Middle frontal gyrus (tissue), 1 donor: ENCODE data around the gene FKRP.

Source experiments
- DNase-seq: peaks from one replicate; pipeline ENCODE4 v3.0.0-alpha.2; 2015; ENCODE audit warnings: low spot score; ENCODE audit errors: extremely low spot score

FKRP gene

GRCh38 chr19:46718934-46719622 lies 26.8 kb upstream of the FKRP start:
- no peak for DNase-seq

DNA sequence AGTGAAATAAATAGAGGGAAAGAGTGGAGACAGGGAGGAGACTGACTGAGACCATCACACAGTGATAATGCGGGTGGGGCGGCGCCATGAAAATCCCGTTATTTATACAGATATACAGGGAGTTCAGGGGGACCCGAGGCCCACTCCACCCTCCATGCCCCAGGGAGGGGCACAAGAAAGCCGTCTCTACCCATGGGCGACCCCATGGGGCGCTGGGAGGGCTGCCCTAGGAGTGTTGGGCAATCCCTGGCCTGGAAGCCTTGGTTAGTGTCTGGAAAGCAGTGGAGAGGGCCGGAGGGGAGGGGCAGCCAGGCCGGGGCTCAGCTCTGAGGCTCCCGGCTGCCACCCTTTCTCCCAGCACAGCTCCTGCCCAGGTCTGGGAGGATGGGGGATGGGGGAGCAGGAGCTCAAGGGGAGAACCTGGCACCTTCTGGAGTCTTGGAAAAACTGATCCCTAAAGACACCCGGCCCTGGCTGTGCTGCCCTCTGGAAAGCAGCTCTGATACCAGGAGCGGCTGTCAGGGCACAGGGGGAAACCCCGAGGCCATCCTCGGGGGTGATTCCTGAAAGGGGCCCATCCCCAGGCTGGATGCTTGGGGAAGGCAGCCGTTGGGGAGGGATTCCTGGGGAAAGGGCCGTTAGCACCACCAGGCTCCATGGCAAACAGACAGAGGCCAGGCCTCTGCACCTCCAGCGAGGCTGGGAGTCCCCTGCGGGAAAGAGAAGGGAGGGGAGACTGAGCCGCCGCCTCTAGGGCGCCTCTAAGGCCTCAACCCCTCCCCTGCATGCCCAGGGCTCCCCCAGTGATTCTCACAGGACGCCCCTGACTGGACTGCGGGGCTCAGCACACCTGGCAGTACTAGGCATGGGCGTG lies 26.0 kb upstream of the FKRP start:
- DNase-seq: no peak

GRCh38 chr19:46720503-46721239 lies 25.2 kb upstream of the FKRP start:
- no peak for DNase-seq

- no peak for DNase-seq
These were observed 24.4 kb upstream of the FKRP start for GRCh38 chr19:46721269-46722003.

- no peak for DNase-seq
These were observed 23.9 kb upstream of the FKRP start for GRCh38 chr19:46722004-46722380.

- no peak for DNase-seq
These were observed 23.3 kb upstream of the FKRP start for GRCh38 chr19:46722421-46723022.

GRCh38 chr19:46723023-46723461 lies 22.8 kb upstream of the FKRP start:
- no peak for DNase-seq

- no peak for DNase-seq
These were observed 22.4 kb upstream of the FKRP start for GRCh38 chr19:46723471-46723870.

DNA sequence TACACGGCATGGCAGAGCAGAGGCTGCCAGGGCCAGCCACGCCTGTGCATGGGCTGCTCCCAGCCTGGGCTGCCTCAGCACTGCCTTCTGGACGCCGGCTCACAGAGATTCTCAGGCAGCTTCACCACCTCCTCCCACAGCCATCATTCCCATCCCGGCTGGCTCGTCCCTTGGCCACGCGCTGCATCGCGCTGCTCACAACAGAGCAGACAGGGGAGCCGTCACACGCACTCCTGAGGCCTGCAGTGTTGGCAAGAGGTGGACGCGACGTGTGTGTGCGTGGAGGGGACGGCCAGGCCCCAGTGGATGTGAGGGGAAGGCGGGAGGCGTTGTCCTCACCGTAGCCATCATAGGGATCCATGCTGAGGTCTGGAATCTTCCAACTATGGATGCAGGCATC lies 21.4 kb upstream of the FKRP start:
- no peak for DNase-seq

DNA sequence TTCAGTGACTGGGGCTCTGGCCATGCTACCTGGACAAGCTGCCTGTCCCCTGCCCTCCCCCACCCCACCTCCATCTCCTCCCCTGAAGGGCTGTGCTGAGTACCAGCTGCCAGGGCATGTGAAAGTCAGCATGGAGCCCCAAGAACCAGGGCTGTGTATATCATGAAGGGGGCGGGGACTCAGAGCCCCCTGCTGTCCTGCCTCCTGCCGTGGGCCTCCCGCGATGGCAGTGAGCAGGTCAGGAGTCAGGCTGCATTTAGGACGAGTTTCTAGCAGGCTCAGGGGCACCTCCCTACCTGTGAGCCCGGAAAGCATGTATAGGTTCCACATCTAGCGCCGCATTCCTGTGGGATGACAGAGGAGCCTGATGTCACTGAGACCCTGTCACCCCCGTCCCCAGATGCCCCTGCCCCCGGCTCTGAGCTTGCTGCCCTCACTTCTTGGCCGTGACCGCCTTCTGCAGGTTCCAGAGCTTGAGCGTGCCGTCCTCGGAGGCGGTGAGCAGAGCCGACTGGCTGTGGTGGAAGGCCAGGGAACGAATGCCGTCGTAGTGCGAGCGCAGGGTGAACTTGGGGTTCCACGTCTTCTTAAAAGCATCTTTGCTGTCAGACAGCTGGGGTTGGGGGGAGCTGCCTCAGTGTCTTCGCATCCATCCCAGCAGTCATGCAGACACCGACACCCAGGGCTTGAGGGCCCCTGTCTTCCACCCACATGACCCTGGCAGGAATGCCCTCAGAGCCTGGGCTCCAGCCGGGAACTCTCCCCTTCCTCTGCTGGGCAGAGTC lies 20.6 kb upstream of the FKRP start:
- no peak for DNase-seq

- DNase-seq: no peak
These were observed 19.9 kb upstream of the FKRP start for GRCh38 chr19:46725859-46726393.

- DNase-seq: no peak
These were observed 19.3 kb upstream of the FKRP start for GRCh38 chr19:46726551-46726950.

- no peak for DNase-seq
These were observed 18.8 kb upstream of the FKRP start for GRCh38 chr19:46726971-46727501.

- DNase-seq: no peak
These were observed 18.1 kb upstream of the FKRP start for GRCh38 chr19:46727757-46728156.

GRCh38 chr19:46728208-46728607 lies 17.6 kb upstream of the FKRP start:
- DNase-seq: no peak

GRCh38 chr19:46728693-46729339 lies 17.0 kb upstream of the FKRP start:
- DNase-seq: no peak

- no peak for DNase-seq
These were observed 16.2 kb upstream of the FKRP start for GRCh38 chr19:46729696-46730095.

DNA sequence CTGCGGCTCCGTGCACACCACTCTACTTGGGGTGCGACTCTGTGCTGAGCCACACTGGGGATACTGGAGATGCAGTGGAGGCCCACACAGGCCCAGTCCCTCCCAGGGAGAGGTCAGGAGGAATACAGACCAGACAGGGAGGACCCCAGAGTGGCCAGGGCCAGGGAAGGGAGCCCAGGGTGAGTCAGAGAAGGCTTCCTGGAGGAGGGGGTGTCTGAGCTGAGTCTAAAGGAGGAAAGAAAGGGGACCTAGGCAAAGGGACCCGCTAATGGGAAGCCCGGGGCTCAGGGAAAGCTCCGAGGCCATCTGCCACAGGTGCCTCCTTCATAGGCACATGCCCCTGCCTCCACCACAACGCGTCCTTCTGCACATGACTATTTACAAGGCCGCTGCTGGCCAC lies 15.7 kb upstream of the FKRP start:
- DNase-seq: no peak

DNA sequence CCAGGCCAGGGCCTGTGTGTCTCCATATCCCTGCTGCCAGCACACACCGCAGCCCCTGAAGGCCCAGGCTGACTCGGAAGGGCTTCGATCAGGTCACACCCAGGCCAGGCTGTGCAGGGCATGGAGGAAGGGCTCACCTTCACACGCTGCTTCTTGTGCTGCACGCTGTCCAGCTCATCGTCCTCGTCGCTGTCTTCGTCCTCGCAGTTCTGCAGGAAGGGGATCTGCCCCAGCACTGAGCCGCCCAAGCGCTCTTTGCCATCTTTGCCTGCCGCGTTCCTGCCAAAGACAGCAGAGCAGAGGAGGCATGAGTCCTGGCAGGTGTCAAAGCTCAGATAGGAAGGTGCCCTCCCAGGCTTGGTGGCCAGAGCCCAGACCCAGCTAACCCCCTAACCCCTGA lies 15.3 kb upstream of the FKRP start:
- no peak for DNase-seq
